ENCODE measurements around the gene ARHGAP29. TPM values are rescaled to one million over a fixed set of nuclear protein-coding genes. Genes with fewer than 3 reads are reported as not detected.

ARHGAP29 gene
- total and polyA plus RNA-seq, 2 of the 4 experiments (the other 2 are of a cell fraction) = 19.1 to 30.3 TPM

DNA sequence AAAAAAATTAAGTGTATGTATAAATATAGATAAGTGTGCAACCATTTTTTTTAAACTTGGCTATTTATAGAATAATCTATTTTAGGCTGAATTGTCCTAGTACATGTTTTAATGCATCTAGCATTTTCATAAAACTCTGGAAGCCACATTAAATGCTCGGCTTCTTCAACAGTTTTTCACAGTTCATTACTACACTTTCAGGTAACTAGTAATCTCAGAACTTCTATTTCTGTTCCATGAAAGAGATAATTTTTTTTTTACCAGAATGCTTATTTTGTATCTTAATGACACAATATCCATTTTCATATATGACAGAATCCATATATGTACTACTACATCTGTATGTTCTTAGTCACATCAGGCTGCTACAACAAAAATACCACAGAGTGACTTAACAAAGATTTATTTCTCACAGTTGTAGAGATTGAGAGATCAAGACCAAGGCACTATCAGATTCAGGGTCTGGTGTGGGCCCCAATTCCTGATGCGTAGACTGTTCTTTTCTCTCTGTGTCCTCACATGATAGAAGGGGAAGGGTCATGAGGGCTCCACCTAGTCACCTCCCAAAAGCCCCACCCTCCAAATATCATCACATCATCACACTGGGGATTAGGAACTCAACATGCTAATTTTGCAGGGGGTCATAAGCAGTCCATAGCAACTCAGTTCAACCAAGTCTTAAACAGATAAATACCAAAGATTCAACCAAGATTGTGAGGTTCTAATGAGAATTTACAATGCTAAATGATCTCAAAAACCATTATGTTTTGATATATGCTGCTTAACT, 43.1 kb downstream of the ARHGAP29 start:
- dilution Hi-C loops (cut with HindIII; ENCODE audit: low sequenced_read_pairs, unreplicated experiment) = no loop called here
- H3K4ac ChIP-seq (ENCODE audit: low read depth, low read length) = no peak overlapping the region
- TF ChIP-seq CHD1 (IDR thresholded peaks at IDR 0.05; ENCODE audit: low read depth, low read length) (no peak), MXI1 (IDR thresholded peaks at IDR 0.05; ENCODE audit: borderline replicate concordance, low read depth, low read length) (no peak), CEBPB (IDR thresholded peaks at IDR 0.05; ENCODE audit: low read depth, low read length) (no peak), MAZ (IDR thresholded peaks at IDR 0.05; ENCODE audit: borderline replicate concordance, low read depth, low read length) (no peak), RFX5 (IDR thresholded peaks at IDR 0.05; ENCODE audit: low read depth, low read length) (no peak), RCOR1 (IDR thresholded peaks at IDR 0.05; ENCODE audit: insufficient replicate concordance, low read length) (no peak), POLR2A (IDR thresholded peaks at IDR 0.05; ENCODE audit: low read depth, low read length) (no peak), NFE2L2 (IDR thresholded peaks at IDR 0.05; ENCODE audit: low read depth, low read length) (no peak)
- TF ChIP-seq, protein P1, sequence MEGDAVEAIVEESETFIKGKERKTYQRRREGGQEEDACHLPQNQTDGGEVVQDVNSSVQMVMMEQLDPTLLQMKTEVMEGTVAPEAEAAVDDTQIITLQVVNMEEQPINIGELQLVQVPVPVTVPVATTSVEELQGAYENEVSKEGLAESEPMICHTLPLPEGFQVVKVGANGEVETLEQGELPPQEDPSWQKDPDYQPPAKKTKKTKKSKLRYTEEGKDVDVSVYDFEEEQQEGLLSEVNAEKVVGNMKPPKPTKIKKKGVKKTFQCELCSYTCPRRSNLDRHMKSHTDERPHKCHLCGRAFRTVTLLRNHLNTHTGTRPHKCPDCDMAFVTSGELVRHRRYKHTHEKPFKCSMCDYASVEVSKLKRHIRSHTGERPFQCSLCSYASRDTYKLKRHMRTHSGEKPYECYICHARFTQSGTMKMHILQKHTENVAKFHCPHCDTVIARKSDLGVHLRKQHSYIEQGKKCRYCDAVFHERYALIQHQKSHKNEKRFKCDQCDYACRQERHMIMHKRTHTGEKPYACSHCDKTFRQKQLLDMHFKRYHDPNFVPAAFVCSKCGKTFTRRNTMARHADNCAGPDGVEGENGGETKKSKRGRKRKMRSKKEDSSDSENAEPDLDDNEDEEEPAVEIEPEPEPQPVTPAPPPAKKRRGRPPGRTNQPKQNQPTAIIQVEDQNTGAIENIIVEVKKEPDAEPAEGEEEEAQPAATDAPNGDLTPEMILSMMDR (conservative IDR thresholded peaks at IDR 0.05; ENCODE audit: low read depth, low read length) = no peak
- BruUV-seq (replicated peaks) = no TSS peak
- no peak overlapping the region for H3K23ac ChIP-seq (ENCODE audit: low read depth, low read length)
- no peak overlapping the region for H2AK5ac ChIP-seq (ENCODE audit: low read depth, low read length)
- H3K79me1 ChIP-seq (ENCODE audit: low read depth in 1 of 2, low read length in 2 of 2) = peaks cover 8 to 15% of the 10 kb centered on the region in 2 experiments; a peak in 3 of 4 replicates
- no peak overlapping the region for H3K27ac ChIP-seq (ENCODE audit: insufficient read depth, low read length)
- DNase-seq = no peak
- ChIA-PET CTCF (no interaction called here), POLR2A (ENCODE audit: unreplicated experiment) (no interaction called here)
- no peaks in the 10 kb centered on the region for H3K9me1 ChIP-seq (ENCODE audit: insufficient read depth, low read length)
- H2BK5ac ChIP-seq (ENCODE audit: low read depth, low read length, poor library complexity, severe bottlenecking) = no peak overlapping the region
- no peak overlapping the region for H3K4me3 ChIP-seq (ENCODE audit: insufficient read depth, low read depth, low read length)
- intact Hi-C loops (cut with micrococcal nuclease) = no loop called here
- H4K8ac ChIP-seq (ENCODE audit: low read depth in 2 of 2, low read length in 2 of 2) = no peak overlapping the region
- no peak overlapping the region for H2BK120ac ChIP-seq (ENCODE audit: low read depth, low read length)
- H3K9me3 ChIP-seq (ENCODE audit: control insufficient read depth, insufficient read depth, low read length) = no peaks in the 10 kb centered on the region
- H4K91ac ChIP-seq (ENCODE audit: insufficient read depth, low read depth, low read length) = no peak overlapping the region
- H2AK9ac ChIP-seq (replicated peaks; ENCODE audit: low read depth, low read length, poor library complexity) = no peak overlapping the region
- H3K56ac ChIP-seq (ENCODE audit: extremely low read depth, insufficient read depth, low read length) = no peak overlapping the region
- H3K27me3 ChIP-seq (ENCODE audit: control insufficient read depth, insufficient read depth, low read length) = no peaks in the 10 kb centered on the region
- H3K4me1 ChIP-seq (ENCODE audit: control insufficient read depth, insufficient read depth, low read length) = no peaks in the 10 kb centered on the region
- peaks cover 2% of the 10 kb centered on the region for H3K36me3 ChIP-seq (ENCODE audit: control insufficient read depth, insufficient read depth, low read length)
- no peak overlapping the region for H2BK15ac ChIP-seq (ENCODE audit: low read depth, low read length)
- no peak overlapping the region for H3K9ac ChIP-seq (ENCODE audit: low read depth, low read length)
- ATAC-seq (ENCODE audit: low read depth) = no peak
- no peak overlapping the region for H2AFZ ChIP-seq (replicated peaks; ENCODE audit: low read length, poor library complexity)
- H2BK20ac ChIP-seq (ENCODE audit: low read depth, low read length) = no peak overlapping the region
- in situ Hi-C loops (cut with MboI; ENCODE audit: low sequenced_read_pairs) = no loop called here
- H3K14ac ChIP-seq (replicated peaks; ENCODE audit: low read depth, low read length) = no peak overlapping the region
- no CpG with 5 or more reads among the region's 2 CpGs for WGBS, 2 experiments (ENCODE audit: extremely low coverage in 2 of 2, insufficient read length in 1 of 2)
- H3K18ac ChIP-seq (ENCODE audit: low read depth, low read length) = no peak overlapping the region
- no peaks in the 10 kb centered on the region for H4K20me1 ChIP-seq (ENCODE audit: insufficient read depth, low read length)
- no peak overlapping the region for H4K5ac ChIP-seq (ENCODE audit: low read depth, low read length)
- no peak overlapping the region for H3K4me2 ChIP-seq (ENCODE audit: low read depth, low read length)

Measured in IMR-90 (cell line).